GM12865 (cell line): ENCODE data around the gene PIP5K1C.

Source experiments
- DNase-seq: peaks from one replicate; pipeline ENCODE4 v3.0.0; 2010; ENCODE audit warnings: low read depth
- H3K4me3 ChIP-seq: 2 replicates; pipeline ENCODE4 v1.5.1; 2011; ENCODE audit warnings: mild to moderate bottlenecking, low read depth, low read length, control low read depth
- CTCF ChIP-seq: IDR thresholded peaks from 2 replicates; pipeline ENCODE4 v1.5.1; 2011; ENCODE audit warnings: low read length, control low read depth, low read depth, inconsistent platforms; ENCODE audit not compliant: insufficient read depth; ENCODE audit errors: missing control alignments

The PIP5K1C gene

GRCh38 chr19:3641515-3642269, 58.6 kb downstream of the PIP5K1C start:
- H3K4me3 ChIP-seq = no peak overlapping the region
- no peak for DNase-seq
- no peak for TF ChIP-seq CTCF

GRCh38 chr19:3639479-3639878, 60.8 kb downstream of the PIP5K1C start:
- DNase-seq = no peak
- H3K4me3 ChIP-seq = no peak overlapping the region
- TF ChIP-seq CTCF = no peak

GRCh38 chr19:3638208-3639193, 61.8 kb downstream of the PIP5K1C start:
- no peak for TF ChIP-seq CTCF
- DNase-seq = no peak
- no peak overlapping the region for H3K4me3 ChIP-seq

GRCh38 chr19:3637621-3638020, 62.6 kb downstream of the PIP5K1C start:
- TF ChIP-seq CTCF = no peak
- no peak for DNase-seq
- no peak overlapping the region for H3K4me3 ChIP-seq

GRCh38 chr19:3636962-3637361, 63.3 kb downstream of the PIP5K1C start:
- DNase-seq = no peak
- TF ChIP-seq CTCF = no peak
- H3K4me3 ChIP-seq = no peak overlapping the region

GRCh38 chr19:3636506-3636905, 63.8 kb downstream of the PIP5K1C start:
- TF ChIP-seq CTCF = no peak
- no peak overlapping the region for H3K4me3 ChIP-seq
- DNase-seq = no peak
